Activated CD4-positive, CD25-positive, alpha-beta regulatory T cell (primary cell): ENCODE results near the gene DOCK4.

Experiments used
- DNase-seq, 4 experiments: peaks; one replicate each; lab custom pipeline; 2025; lab: John Stamatoyannopoulos, UW

The DOCK4 gene

GRCh38 chr7:111903797-111904196 is 302.4 kb downstream of the DOCK4 start:
- no peak for DNase-seq

- no peak for DNase-seq
Observed at GRCh38 chr7:111903016-111903415, 303.2 kb downstream of the DOCK4 start.

- DNase-seq: no peak
Observed at GRCh38 chr7:111900283-111900682, 305.9 kb downstream of the DOCK4 start.

GRCh38 chr7:111895049-111895448 is 311.1 kb downstream of the DOCK4 start:
- no peak for DNase-seq

- no peak for DNase-seq
Observed at GRCh38 chr7:111894518-111894917, 311.7 kb downstream of the DOCK4 start.

- DNase-seq: no peak
Observed at GRCh38 chr7:111893190-111893589, 313.0 kb downstream of the DOCK4 start.

GRCh38 chr7:111892588-111892987 is 313.6 kb downstream of the DOCK4 start:
- no peak for DNase-seq

GRCh38 chr7:111887734-111888133 is 318.5 kb downstream of the DOCK4 start:
- DNase-seq: no peak

- DNase-seq: no peak
Observed at GRCh38 chr7:111886233-111886632, 320.0 kb downstream of the DOCK4 start.

- no peak for DNase-seq
Observed at GRCh38 chr7:111883241-111883640, 323.0 kb downstream of the DOCK4 start.

- DNase-seq: no peak
Observed at GRCh38 chr7:111878785-111879184, 327.4 kb downstream of the DOCK4 start.

GRCh38 chr7:111877931-111878330 is 328.3 kb downstream of the DOCK4 start:
- DNase-seq: no peak

GRCh38 chr7:111873963-111874690 is 332.1 kb downstream of the DOCK4 start:
- DNase-seq: no peak

- no peak for DNase-seq
Observed at GRCh38 chr7:111873326-111873646, 332.9 kb downstream of the DOCK4 start.

GRCh38 chr7:111872450-111873325 is 333.5 kb downstream of the DOCK4 start:
- no peak for DNase-seq

GRCh38 chr7:111871283-111871682 is 334.9 kb downstream of the DOCK4 start:
- DNase-seq: no peak

GRCh38 chr7:111869280-111869679 is 336.9 kb downstream of the DOCK4 start:
- DNase-seq: no peak

- no peak for DNase-seq
Observed at GRCh38 chr7:111867348-111867931, 338.8 kb downstream of the DOCK4 start.

GRCh38 chr7:111866787-111867186 is 339.4 kb downstream of the DOCK4 start:
- no peak for DNase-seq

- DNase-seq: no peak
Observed at GRCh38 chr7:111865430-111865829, 340.8 kb downstream of the DOCK4 start.

- DNase-seq: no peak
Observed at GRCh38 chr7:111864291-111864976, 341.8 kb downstream of the DOCK4 start.

- DNase-seq: no peak
Observed at GRCh38 chr7:111863269-111863668, 342.9 kb downstream of the DOCK4 start.
